ENCODE results near the gene SCAMP2. TPM values are rescaled to one million over a fixed set of nuclear protein-coding genes. Genes with fewer than 3 reads are reported as not detected.

The SCAMP2 gene
- total RNA-seq, 3 donors from 2014 or later = 49.5 to 71.4 (median 69.4) TPM

GRCh38 chr15:74812533-74812932 is 60.6 kb downstream of the SCAMP2 start, which contains the start of gene LMAN1L:
Gene LMAN1L, plus strand, starts transcription at chr15:74812835. Its CDS starts 20 bp downstream, at chr15:74812855.
- H3K27ac ChIP-seq = no peak within 1 kb of the TSS
- DNase-seq (ENCODE audit: low spot score in 2 of 2) = no peak

DNA sequence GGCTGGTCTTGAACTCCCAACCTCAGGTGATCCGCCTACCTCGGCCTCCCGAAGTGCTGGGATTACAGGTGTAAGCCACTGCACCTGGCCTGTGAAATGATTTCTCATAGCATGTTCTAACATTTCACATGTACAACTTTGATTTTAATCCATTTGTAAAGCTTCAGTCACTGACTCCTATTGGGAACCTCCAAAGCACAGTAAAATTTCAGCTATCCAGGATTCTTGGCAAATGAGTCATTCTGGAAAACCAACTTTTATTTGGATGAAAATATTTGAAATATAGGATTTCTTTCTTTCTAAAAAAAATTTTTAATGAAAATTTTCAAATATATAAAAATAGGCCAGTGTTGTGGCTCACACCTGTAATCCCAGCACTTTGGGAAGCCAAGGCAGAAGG is 63.2 kb downstream of the SCAMP2 start:
- Histone ChIP-seq H3K4me3 (no peak overlapping the region), H3K27me3 (no peaks in the 10 kb centered on the region), H3K27ac (no peak overlapping the region), H3K36me3 (no peaks in the 10 kb centered on the region), H3K9me3 (no peaks in the 10 kb centered on the region), H3K4me1 (no peaks in the 10 kb centered on the region)
- intact Hi-C loops (cut with DNase I; ENCODE audit: low total_unique reads) = no loop called here
- no peak for DNase-seq (ENCODE audit: low spot score in 2 of 2)
- TF ChIP-seq POLR2A (IDR thresholded peaks at IDR 0.05) = no peak
- TF ChIP-seq, protein P1, sequence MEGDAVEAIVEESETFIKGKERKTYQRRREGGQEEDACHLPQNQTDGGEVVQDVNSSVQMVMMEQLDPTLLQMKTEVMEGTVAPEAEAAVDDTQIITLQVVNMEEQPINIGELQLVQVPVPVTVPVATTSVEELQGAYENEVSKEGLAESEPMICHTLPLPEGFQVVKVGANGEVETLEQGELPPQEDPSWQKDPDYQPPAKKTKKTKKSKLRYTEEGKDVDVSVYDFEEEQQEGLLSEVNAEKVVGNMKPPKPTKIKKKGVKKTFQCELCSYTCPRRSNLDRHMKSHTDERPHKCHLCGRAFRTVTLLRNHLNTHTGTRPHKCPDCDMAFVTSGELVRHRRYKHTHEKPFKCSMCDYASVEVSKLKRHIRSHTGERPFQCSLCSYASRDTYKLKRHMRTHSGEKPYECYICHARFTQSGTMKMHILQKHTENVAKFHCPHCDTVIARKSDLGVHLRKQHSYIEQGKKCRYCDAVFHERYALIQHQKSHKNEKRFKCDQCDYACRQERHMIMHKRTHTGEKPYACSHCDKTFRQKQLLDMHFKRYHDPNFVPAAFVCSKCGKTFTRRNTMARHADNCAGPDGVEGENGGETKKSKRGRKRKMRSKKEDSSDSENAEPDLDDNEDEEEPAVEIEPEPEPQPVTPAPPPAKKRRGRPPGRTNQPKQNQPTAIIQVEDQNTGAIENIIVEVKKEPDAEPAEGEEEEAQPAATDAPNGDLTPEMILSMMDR (IDR thresholded peaks at IDR 0.05) = no peak
- no peak for TF ChIP-seq POLR2AphosphoS5 (IDR thresholded peaks at IDR 0.05)

More at GRCh38 chr15:74812533-74812932, 60.6 kb downstream of the SCAMP2 start, which contains the start of gene LMAN1L:
- intact Hi-C loops (cut with DNase I; ENCODE audit: low total_unique reads) = no loop called here
- Histone ChIP-seq H3K4me1 (no peaks in the 10 kb centered on the region), H3K4me3 (no peak within 1 kb of the TSS), H3K27me3 (no peaks in the 10 kb centered on the region), H3K9me3 (no peaks in the 10 kb centered on the region), H3K36me3 (no peaks in the 10 kb centered on the region)
- TF ChIP-seq, protein P1 (IDR thresholded peaks at IDR 0.05) = no peak
- TF ChIP-seq POLR2A (IDR thresholded peaks at IDR 0.05) = no peak

- Histone ChIP-seq H3K27ac (no peak overlapping the region), H3K27me3 (no peaks in the 10 kb centered on the region), H3K36me3 (no peaks in the 10 kb centered on the region), H3K9me3 (no peaks in the 10 kb centered on the region), H3K4me3 (no peak overlapping the region), H3K4me1 (no peaks in the 10 kb centered on the region)
- DNase-seq (ENCODE audit: low spot score in 2 of 2) = no peak
- intact Hi-C loops (cut with DNase I; ENCODE audit: low total_unique reads) = no loop called here
- TF ChIP-seq POLR2AphosphoS5 (IDR thresholded peaks at IDR 0.05) = no peak
- TF ChIP-seq, protein P1 (IDR thresholded peaks at IDR 0.05) = no peak
- no peak for TF ChIP-seq POLR2A (IDR thresholded peaks at IDR 0.05)
Observed at GRCh38 chr15:74809242-74809641, 63.9 kb downstream of the SCAMP2 start.

- intact Hi-C loops (cut with DNase I; ENCODE audit: low total_unique reads) = no loop called here
- H3K36me3 ChIP-seq = no peaks in the 10 kb centered on the region
- H3K27me3 ChIP-seq = no peaks in the 10 kb centered on the region
- no peaks in the 10 kb centered on the region for H3K9me3 ChIP-seq
- no peak overlapping the region for H3K4me3 ChIP-seq
- no peak overlapping the region for H3K27ac ChIP-seq
- TF ChIP-seq POLR2AphosphoS5 (IDR thresholded peaks at IDR 0.05) = no peak
- TF ChIP-seq POLR2A (IDR thresholded peaks at IDR 0.05) = no peak
- TF ChIP-seq, protein P1 (IDR thresholded peaks at IDR 0.05) = no peak
- no peaks in the 10 kb centered on the region for H3K4me1 ChIP-seq
- no peak for DNase-seq (ENCODE audit: low spot score in 2 of 2)
Observed at GRCh38 chr15:74808840-74809229, 64.3 kb downstream of the SCAMP2 start.

- H3K27ac ChIP-seq = no peak overlapping the region
- intact Hi-C loops (cut with DNase I; ENCODE audit: low total_unique reads) = no loop called here
Observed at GRCh38 chr15:74808078-74808839, 64.9 kb downstream of the SCAMP2 start.

More at GRCh38 chr15:74808078-74808839, 64.9 kb downstream of the SCAMP2 start:
- TF ChIP-seq, protein P1 (IDR thresholded peaks at IDR 0.05) = no peak
- TF ChIP-seq POLR2A (IDR thresholded peaks at IDR 0.05) = no peak
- no peak for TF ChIP-seq POLR2AphosphoS5 (IDR thresholded peaks at IDR 0.05)
- no peaks in the 10 kb centered on the region for H3K36me3 ChIP-seq
- H3K4me3 ChIP-seq = no peak overlapping the region
- H3K9me3 ChIP-seq = no peaks in the 10 kb centered on the region
- DNase-seq (ENCODE audit: low spot score in 2 of 2) = no peak
- H3K4me1 ChIP-seq = no peaks in the 10 kb centered on the region
- no peaks in the 10 kb centered on the region for H3K27me3 ChIP-seq
